ENCODE data around the gene GABRA5. TPM values are rescaled to one million over a fixed set of nuclear protein-coding genes. Genes with fewer than 3 reads are reported as not detected.

Gene GABRA5
- total RNA-seq, 2 experiments from 2014 or later, result not detected

DNA sequence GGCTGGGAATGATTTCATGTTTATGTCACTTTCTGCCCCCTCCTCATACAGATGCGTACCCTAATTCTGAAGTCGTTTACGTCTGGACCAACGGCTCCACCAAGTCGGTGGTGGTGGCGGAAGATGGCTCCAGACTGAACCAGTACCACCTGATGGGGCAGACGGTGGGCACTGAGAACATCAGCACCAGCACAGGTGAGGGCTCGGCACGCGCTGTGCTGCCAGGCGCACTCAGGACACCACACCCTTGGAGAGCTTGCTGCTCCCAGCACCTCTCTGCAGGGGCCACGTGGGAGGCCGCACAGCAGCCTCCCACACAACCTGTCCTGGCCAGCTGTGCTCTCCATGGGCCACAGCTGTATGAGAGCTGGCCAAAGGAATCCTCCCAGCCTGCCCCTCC lies 70.3 kb downstream of the GABRA5 start:
- H3K27ac Mint-ChIP-seq, result no peak overlapping the region
- H3K36me3 Mint-ChIP-seq (ENCODE audit: low read depth), result no peaks in the 10 kb centered on the region
- ChIA-PET POLR2A (no interaction called here), CTCF (no interaction called here)
- no peaks in the 10 kb centered on the region for H3K4me1 Mint-ChIP-seq (ENCODE audit: low read depth)
- H3K9me3 Mint-ChIP-seq (ENCODE audit: insufficient read depth), result no peaks in the 10 kb centered on the region
- ATAC-seq (no peak), DNase-seq (no peak)
- no peaks in the 10 kb centered on the region for H3K27me3 Mint-ChIP-seq (ENCODE audit: low read depth)
- no peak overlapping the region for H3K4me3 Mint-ChIP-seq

DNA sequence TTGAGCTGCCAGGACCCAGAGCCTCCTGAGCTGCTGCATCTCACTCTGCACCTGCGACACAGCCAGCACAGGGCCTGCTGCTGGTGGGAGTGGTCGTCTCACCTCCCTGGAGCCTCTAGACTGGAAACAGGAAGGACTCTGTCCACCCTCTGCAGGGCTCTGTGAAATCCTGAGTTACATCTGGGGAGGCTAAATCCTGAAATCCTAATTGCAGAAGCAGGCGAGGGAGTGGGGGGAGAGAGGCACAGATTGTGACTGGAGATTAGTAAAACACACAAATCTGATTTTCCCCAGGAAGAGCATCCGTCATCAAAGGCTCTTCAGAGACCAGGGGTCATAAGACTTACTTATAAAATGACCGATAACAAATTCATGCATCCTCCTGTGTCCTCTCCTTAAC lies 72.5 kb downstream of the GABRA5 start:
- no peak for DNase-seq
- ChIA-PET POLR2A (no interaction called here), CTCF (no interaction called here)
- ATAC-seq, result no peak
- H3K27ac Mint-ChIP-seq, result no peak overlapping the region
- no peaks in the 10 kb centered on the region for H3K9me3 Mint-ChIP-seq (ENCODE audit: insufficient read depth)
- no peaks in the 10 kb centered on the region for H3K36me3 Mint-ChIP-seq (ENCODE audit: low read depth)
- no peaks in the 10 kb centered on the region for H3K27me3 Mint-ChIP-seq (ENCODE audit: low read depth)
- H3K4me1 Mint-ChIP-seq (ENCODE audit: low read depth), result no peaks in the 10 kb centered on the region
- no peak overlapping the region for H3K4me3 Mint-ChIP-seq

DNA sequence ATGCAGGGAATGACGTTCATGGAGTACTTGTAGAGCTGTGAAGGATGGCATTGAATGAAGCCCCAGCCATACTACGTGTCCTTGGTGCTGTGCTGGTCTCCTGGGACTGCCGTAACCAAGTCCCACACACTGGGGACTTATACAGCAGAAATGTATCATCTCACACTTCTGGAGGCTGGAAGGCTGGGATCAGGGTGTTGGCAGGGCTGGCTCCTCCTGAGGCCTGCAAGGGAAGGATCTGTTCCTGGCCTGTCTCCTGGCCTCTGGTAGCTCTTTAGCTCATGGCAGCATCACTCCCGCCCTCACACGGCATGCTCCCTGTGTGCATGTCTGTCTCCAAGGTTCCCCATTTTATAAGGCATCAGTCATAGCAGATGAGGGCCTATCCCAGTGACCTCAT lies 74.6 kb downstream of the GABRA5 start:
- Mint-ChIP-seq H3K4me3 (no peak overlapping the region), H3K36me3 (ENCODE audit: low read depth) (no peaks in the 10 kb centered on the region), H3K9me3 (ENCODE audit: insufficient read depth) (peaks cover 4% of the 10 kb centered on the region), H3K4me1 (ENCODE audit: low read depth) (no peaks in the 10 kb centered on the region), H3K27me3 (ENCODE audit: low read depth) (no peaks in the 10 kb centered on the region), H3K27ac (no peak overlapping the region)
- no peak for ATAC-seq
- POLR2A ChIA-PET, result no interaction called here
- no peak for DNase-seq
- CTCF ChIA-PET, result no interaction called here

DNA sequence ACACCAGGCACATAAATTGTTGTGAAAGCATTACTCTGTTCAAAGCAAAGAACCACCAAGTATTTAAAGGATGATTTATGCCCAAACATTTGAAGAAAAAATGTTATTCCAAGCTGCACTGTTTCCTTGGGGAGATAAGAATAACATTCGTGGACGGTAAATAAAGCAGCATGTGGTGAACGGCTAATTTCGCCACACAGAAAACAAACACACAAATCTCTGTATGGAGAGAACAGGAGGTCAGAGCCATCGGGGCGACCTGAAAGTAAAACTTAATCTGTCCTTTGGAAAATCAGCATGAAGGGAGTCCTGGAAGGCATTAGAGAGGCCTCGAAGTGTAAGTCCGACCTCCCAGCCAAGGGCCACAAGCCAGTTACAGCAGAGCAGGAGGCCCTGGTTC lies 77.0 kb downstream of the GABRA5 start:
- Mint-ChIP-seq H3K9me3 (ENCODE audit: insufficient read depth) (peaks cover 4% of the 10 kb centered on the region), H3K27ac (no peak overlapping the region)

DNA sequence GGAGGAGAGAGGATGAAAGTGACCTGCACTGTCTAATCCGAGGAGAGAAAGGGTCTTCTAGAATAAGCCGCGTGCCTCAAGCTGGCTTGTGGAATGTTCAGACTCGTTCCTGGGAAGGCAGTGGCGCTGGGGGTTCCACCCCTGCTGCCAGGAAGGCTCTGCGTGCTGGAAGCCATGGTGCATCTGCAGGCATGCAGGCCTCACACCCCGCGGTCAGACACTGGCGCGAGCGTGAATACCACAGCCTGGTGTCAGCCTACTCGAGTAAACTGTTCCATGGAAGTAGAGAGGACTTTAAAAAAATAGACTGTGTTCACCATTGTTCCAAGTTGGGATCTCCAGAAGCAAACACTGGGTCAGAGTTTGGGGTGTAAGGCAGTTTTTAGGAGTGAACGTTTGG lies 78.2 kb downstream of the GABRA5 start:
- no peaks in the 10 kb centered on the region for H3K27me3 Mint-ChIP-seq (ENCODE audit: low read depth)
- no peaks in the 10 kb centered on the region for H3K36me3 Mint-ChIP-seq (ENCODE audit: low read depth)
- ChIA-PET CTCF (no interaction called here), POLR2A (no interaction called here)
- ATAC-seq (no peak), DNase-seq (no peak)
- peaks cover 4% of the 10 kb centered on the region for H3K9me3 Mint-ChIP-seq (ENCODE audit: insufficient read depth)
- H3K27ac Mint-ChIP-seq, result no peak overlapping the region
- H3K4me3 Mint-ChIP-seq, result no peak overlapping the region
- no peaks in the 10 kb centered on the region for H3K4me1 Mint-ChIP-seq (ENCODE audit: low read depth)

More for the DNA sequence above, 77.0 kb downstream of the GABRA5 start:
- ATAC-seq (no peak), DNase-seq (no peak)
- ChIA-PET CTCF (no interaction called here), POLR2A (no interaction called here)
- H3K27me3 Mint-ChIP-seq (ENCODE audit: low read depth), result no peaks in the 10 kb centered on the region
- H3K36me3 Mint-ChIP-seq (ENCODE audit: low read depth), result no peaks in the 10 kb centered on the region
- H3K4me1 Mint-ChIP-seq (ENCODE audit: low read depth), result no peaks in the 10 kb centered on the region
- H3K4me3 Mint-ChIP-seq, result no peak overlapping the region

DNA sequence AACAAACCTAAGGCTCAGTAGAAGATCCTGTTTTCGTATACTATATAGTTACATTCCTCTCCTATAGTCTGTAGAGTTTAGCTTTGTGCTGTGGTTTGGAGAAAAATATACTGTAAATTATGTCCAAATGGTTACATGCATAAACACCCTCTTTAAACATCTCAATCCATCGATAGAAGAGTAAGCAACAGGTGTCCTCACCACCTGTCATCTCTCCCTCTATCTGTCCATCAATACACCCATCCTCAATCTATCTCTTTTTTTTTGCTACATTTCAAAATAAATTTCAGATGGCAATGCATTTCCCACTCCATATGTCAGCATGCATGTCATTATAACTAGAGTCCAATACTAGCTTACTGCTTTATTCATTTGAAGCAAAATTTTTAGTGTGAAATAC lies 83.1 kb downstream of the GABRA5 start:
- Mint-ChIP-seq H3K36me3 (ENCODE audit: low read depth) (no peaks in the 10 kb centered on the region), H3K4me1 (ENCODE audit: low read depth) (no peaks in the 10 kb centered on the region), H3K4me3 (no peak overlapping the region), H3K27ac (no peak overlapping the region), H3K27me3 (ENCODE audit: low read depth) (no peaks in the 10 kb centered on the region), H3K9me3 (ENCODE audit: insufficient read depth) (peaks cover 6% of the 10 kb centered on the region)
- POLR2A ChIA-PET, result no interaction called here
- ATAC-seq (no peak), DNase-seq (no peak)
- CTCF ChIA-PET, result no interaction called here

DNA sequence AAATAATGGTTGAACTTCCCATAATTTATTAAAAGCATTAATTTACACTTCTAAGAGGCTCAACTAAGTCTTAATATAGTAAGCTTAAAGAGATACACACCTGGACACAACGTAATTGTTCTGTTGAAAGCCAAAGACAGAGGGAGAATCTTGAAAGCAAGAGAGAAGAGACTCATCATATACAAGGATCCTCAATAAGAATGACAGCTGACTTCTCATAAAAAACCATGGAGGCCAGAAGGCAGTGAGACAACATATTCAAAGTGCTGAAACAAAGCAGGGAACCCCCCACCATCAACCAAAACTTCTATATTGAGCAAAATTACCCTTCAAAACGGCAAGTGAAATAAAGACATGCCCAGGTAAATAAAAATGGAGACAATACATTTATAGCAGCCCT lies 87.5 kb downstream of the GABRA5 start:
- Mint-ChIP-seq H3K9me3 (ENCODE audit: insufficient read depth) (peaks cover 8% of the 10 kb centered on the region), H3K27ac (no peak overlapping the region), H3K36me3 (ENCODE audit: low read depth) (no peaks in the 10 kb centered on the region), H3K27me3 (ENCODE audit: low read depth) (no peaks in the 10 kb centered on the region), H3K4me3 (no peak overlapping the region), H3K4me1 (ENCODE audit: low read depth) (no peaks in the 10 kb centered on the region)
- DNase-seq, result no peak
- CTCF ChIA-PET, result no interaction called here
- no peak for ATAC-seq
- POLR2A ChIA-PET, result no interaction called here

DNA sequence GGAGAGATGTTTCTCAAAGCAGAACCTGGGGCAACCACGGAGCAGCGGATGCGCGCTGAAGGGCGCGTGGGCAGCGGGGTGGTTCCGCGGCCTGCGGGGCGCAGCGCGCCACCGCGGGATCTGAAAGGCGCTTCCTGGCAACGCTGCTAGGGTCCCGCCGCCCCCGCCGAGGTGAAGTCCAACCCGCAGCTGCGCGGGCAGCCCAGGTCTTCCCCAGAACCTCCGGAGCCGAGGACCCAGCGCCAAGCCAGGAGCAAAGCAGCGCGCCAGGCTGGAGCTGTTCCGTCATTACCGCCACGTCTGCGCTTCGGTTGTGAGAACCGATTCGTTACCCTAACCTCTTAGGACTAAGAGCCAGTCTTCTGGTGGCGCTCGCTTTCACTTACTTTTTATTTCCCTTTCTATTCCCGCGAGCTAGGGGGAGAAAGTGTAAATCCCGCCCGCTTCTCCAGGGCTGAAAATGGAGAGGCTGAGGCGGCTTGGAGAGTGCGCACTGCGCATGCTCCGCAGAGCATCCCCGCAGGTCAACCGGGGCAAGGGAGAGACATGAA lies 100.9 kb downstream of the GABRA5 start:
- ChIA-PET POLR2A (no interaction called here), CTCF (no interaction called here)
- ATAC-seq (no peak), DNase-seq (no peak)
- Mint-ChIP-seq H3K27me3 (ENCODE audit: low read depth) (peaks cover 15% of the 10 kb centered on the region), H3K27ac (no peak overlapping the region), H3K4me1 (ENCODE audit: low read depth) (no peaks in the 10 kb centered on the region), H3K9me3 (ENCODE audit: insufficient read depth) (peaks cover 4% of the 10 kb centered on the region), H3K4me3 (no peak overlapping the region), H3K36me3 (ENCODE audit: low read depth) (no peaks in the 10 kb centered on the region)

DNA sequence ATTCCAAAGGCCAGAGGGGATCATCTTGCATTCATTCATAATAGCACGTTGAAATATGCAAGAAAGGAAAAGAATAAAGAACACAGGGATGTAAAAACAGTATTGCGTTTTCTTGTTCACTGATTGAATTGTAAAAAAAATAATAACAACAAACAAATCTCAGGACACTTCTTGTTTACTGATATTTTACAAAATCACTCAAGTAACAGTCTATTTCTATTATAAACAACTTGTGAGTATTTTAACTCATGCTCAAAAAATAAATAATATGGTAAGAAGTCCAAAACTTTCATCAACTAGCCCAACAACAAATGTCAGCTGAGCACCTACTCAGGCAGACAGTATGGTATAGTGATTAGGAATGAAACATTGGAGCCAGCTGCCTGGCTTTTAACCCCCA lies 101.9 kb downstream of the GABRA5 start:
- ChIA-PET CTCF (no interaction called here), POLR2A (no interaction called here)
- Mint-ChIP-seq H3K27me3 (ENCODE audit: low read depth) (peaks cover 15% of the 10 kb centered on the region), H3K9me3 (ENCODE audit: insufficient read depth) (peaks cover 4% of the 10 kb centered on the region), H3K4me3 (no peak overlapping the region), H3K27ac (no peak overlapping the region), H3K4me1 (ENCODE audit: low read depth) (no peaks in the 10 kb centered on the region), H3K36me3 (ENCODE audit: low read depth) (no peaks in the 10 kb centered on the region)
- ATAC-seq (no peak), DNase-seq (no peak)

DNA sequence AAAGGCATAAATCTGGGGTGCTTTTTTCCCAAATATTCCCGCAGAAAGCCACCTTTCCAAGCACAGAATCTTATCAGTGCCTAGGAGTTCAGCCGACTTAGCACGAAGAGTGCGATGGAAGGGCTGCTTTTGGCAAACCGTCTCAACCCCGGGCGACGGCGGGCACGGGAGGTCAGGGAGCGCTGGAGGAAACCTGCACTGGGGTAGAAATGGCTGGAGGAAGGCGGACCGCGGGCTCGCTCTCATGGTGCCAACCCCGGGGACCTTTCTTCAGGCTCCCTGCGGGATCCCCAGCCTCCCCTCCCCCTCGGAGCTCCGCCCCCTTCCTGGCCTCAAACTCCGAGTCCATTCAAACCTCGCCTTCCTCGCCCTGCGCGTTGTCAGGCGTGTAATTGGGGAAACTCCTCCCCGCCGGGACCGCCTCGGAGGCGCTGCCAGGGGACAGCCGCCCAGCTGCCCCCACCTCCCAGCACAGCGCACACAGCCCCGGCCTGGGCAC lies 103.9 kb downstream of the GABRA5 start, which contains the start of gene GABRG3:
TSS of gene GABRG3 (plus strand) at position 470 of the 499 bp plus-strand sequence.
- ATAC-seq (no peak), DNase-seq (no peak)
- H3K4me1 Mint-ChIP-seq (ENCODE audit: low read depth), result no peaks in the 10 kb centered on the region
- no peak within 1 kb of the TSS for H3K4me3 Mint-ChIP-seq
- CTCF ChIA-PET, result no interaction called here
- H3K36me3 Mint-ChIP-seq (ENCODE audit: low read depth), result no peaks in the 10 kb centered on the region
- H3K27ac Mint-ChIP-seq, result no peak within 1 kb of the TSS
- peaks cover 4% of the 10 kb centered on the region for H3K9me3 Mint-ChIP-seq (ENCODE audit: insufficient read depth)
- POLR2A ChIA-PET, result no interaction called here
- H3K27me3 Mint-ChIP-seq (ENCODE audit: low read depth), result peaks cover 15% of the 10 kb centered on the region

DNA sequence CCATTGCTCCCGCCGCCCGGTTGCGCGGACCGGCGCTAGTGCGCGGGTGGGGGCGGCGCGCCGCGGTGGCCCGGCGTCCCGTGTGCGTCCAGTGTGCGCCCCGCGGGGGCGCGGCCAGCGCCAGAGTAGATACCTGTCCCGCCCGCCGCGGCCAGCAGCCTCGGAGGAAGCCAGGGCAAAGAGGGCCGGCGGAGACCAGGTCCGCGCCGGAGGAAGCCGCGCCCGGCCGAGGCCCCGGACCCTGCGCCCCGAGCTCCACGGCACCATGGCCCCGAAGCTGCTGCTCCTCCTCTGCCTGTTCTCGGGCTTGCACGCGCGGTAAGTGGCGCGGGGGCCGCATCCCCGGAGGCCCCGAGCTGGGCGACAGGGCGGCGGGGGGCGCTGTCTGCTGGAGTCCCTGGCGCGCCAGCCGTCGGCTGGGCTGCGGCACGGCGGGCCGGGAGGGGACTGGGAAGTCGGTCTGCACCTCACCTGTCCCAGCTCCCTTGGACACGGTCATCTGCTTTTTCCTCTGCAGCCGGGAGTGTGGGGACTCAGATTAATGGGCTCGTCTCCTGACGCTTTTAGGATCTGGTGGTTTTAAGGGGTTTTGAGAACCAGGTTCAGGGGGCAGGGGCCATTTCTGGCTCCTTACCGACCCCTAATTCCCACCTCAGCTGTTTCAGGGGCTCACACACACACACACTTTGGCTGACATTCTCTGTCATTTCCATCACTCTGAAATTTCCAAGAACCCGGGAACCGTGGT lies 104.6 kb downstream of the GABRA5 start:
- Mint-ChIP-seq H3K36me3 (ENCODE audit: low read depth) (no peaks in the 10 kb centered on the region), H3K27ac (no peak overlapping the region), H3K27me3 (ENCODE audit: low read depth) (peaks cover 15% of the 10 kb centered on the region), H3K4me3 (no peak overlapping the region), H3K4me1 (ENCODE audit: low read depth) (no peaks in the 10 kb centered on the region), H3K9me3 (ENCODE audit: insufficient read depth) (peaks cover 4% of the 10 kb centered on the region)
- DNase-seq (no peak), ATAC-seq (no peak)
- ChIA-PET POLR2A (no interaction called here), CTCF (no interaction called here)

DNA sequence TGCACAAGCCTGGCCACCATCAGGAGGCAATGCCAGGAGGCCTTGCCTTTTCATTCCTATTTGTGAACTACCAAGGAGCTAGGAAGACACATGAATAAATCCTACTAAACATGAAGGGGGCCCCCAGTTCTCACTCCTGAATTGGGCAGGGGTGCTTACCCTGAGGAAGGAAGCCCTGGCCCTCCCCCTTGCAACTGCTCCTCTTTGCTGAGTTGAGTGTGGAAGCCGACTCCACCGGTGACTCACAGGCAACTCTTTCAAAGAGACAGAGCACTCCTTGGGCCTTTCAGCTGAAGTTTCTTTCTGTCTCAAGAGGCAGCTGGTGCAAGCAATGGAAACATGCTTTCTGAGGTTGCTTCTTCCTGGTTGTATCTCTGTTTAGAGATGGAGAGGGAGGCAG lies 105.8 kb downstream of the GABRA5 start:
- Mint-ChIP-seq H3K4me1 (ENCODE audit: low read depth) (no peaks in the 10 kb centered on the region), H3K27me3 (ENCODE audit: low read depth) (peaks cover 15% of the 10 kb centered on the region), H3K27ac (no peak overlapping the region), H3K9me3 (ENCODE audit: insufficient read depth) (peaks cover 4% of the 10 kb centered on the region), H3K4me3 (no peak overlapping the region), H3K36me3 (ENCODE audit: low read depth) (no peaks in the 10 kb centered on the region)
- CTCF ChIA-PET, result no interaction called here
- POLR2A ChIA-PET, result no interaction called here
- ATAC-seq (no peak), DNase-seq (no peak)
